Thyroid gland (tissue), 4 donors: ENCODE data around the gene CLMN.

Experiments
- CTCF ChIP-seq, 6 experiments: fragments of 200-600 bp in 3 of 6; fragments of 450-650 bp in 3 of 6; sonication (generic) in 3 of 6; IDR thresholded peaks; one replicate each; pipeline ENCODE4 v1.5.1; 2016 to 2019; ENCODE audit warnings: antibody characterized with exemption in 6 of 6, mild to moderate bottlenecking in 2 of 6, inconsistent platforms in 1 of 6, moderate library complexity in 1 of 6
- POLR2A ChIP-seq, 2 donors: fragments of 450-650 bp; IDR thresholded peaks; one replicate each; pipeline ENCODE4 v1.6.1; 2017; ENCODE audit warnings: antibody characterized with exemption in 2 of 2, mild to moderate bottlenecking in 2 of 2, moderate library complexity in 1 of 2

GRCh38 chr14:95299271-95299670 is 20.4 kb downstream of the CLMN start:
- TF ChIP-seq CTCF (IDR thresholded peaks at IDR 0.05) (no peak), POLR2A (IDR thresholded peaks at IDR 0.05) (no peak)
